Stomach smooth muscle (tissue), 2 donors: ENCODE data around the gene MTHFD1L.

ENCODE experiments used
- H3K27ac ChIP-seq: one replicate; pipeline ENCODE4 v1.7.0; 2013; ENCODE audit warnings: mild to moderate bottlenecking, low read length, inconsistent platforms
- H3K27me3 ChIP-seq, 2 donors: one replicate each; pipeline ENCODE4 v1.7.0; 2013; ENCODE audit warnings: low read length in 2 of 2; ENCODE audit not compliant: insufficient read depth in 2 of 2, control insufficient read depth in 1 of 2
- H3K36me3 ChIP-seq, 2 donors: one replicate each; pipeline ENCODE4 v1.7.0; 2013; ENCODE audit warnings: low read length in 2 of 2; ENCODE audit not compliant: control insufficient read depth in 2 of 2, insufficient read depth in 2 of 2
- H3K4me1 ChIP-seq: one replicate; pipeline ENCODE4 v1.7.0; 2013; ENCODE audit warnings: low read length; ENCODE audit not compliant: control insufficient read depth, insufficient read depth
- H3K4me3 ChIP-seq, 2 donors: one replicate each; pipeline ENCODE4 v1.7.0; 2013; ENCODE audit warnings: low read length in 2 of 2
- H3K9ac ChIP-seq, 2 donors: one replicate each; pipeline ENCODE4 v1.7.0; 2013; ENCODE audit warnings: low read length in 2 of 2, mild to moderate bottlenecking in 1 of 2
- H3K9me3 ChIP-seq, 2 donors: one replicate each; pipeline ENCODE4 v1.7.0; 2013; ENCODE audit warnings: low read length in 2 of 2; ENCODE audit not compliant: control insufficient read depth in 2 of 2
- donor health status: healthy.
- donor health status: Pancreatic carcinoma.

Gene MTHFD1L

DNA sequence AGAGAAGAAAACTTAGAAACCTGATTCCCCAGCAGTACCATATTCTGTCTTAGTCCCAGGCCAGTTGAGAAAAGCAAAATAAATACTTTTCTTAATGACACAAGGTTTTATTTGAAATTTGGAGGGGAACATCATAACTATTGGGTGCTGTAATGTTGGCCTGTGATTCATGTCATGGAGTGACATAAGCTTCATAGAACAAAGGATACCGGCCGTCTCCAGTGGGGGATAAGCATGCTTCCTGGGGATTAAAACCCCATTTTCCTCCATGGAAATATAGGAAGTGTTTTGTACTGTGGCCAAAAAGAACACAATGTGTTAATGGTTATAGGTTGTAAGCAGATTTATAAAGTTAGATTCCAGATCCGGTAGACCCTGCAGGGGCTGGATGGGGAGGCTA, 18.0 kb downstream of the MTHFD1L start:
- Histone ChIP-seq H3K4me3 (no peak overlapping the region), H3K27ac (no peak overlapping the region), H3K4me1 (no peaks in the 10 kb centered on the region), H3K27me3 (no peaks in the 10 kb centered on the region), H3K9ac (no peak overlapping the region), H3K9me3 (no peaks in the 10 kb centered on the region), H3K36me3 (peaks cover 2 to 3% of the 10 kb centered on the region in 2 donors)

DNA sequence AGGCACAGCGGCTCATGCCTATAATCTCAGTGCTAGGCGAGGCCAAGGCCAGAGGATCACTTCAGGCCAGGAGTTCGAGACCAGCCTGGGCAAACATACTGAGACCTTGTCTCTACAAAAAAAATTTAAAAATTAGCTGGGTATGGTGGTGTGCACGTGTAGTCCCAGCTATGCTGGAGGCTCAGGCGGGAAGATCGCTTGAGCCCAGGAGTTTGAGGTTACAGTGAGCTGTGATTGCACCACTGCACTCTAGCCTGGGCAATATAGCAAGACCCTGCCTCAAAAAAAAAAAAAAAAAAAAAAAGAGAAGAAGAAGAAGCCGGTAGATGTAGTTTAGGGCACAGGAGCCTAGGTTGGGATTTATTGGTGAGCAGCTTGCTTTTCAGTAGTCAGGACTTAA, 20.7 kb downstream of the MTHFD1L start:
- H3K27me3 ChIP-seq: no peaks in the 10 kb centered on the region
- no peak overlapping the region for H3K9ac ChIP-seq
- H3K27ac ChIP-seq: no peak overlapping the region
- H3K36me3 ChIP-seq: peaks cover 3 to 5% of the 10 kb centered on the region in 2 donors
- no peaks in the 10 kb centered on the region for H3K9me3 ChIP-seq
- no peaks in the 10 kb centered on the region for H3K4me1 ChIP-seq
- H3K4me3 ChIP-seq: no peak overlapping the region

DNA sequence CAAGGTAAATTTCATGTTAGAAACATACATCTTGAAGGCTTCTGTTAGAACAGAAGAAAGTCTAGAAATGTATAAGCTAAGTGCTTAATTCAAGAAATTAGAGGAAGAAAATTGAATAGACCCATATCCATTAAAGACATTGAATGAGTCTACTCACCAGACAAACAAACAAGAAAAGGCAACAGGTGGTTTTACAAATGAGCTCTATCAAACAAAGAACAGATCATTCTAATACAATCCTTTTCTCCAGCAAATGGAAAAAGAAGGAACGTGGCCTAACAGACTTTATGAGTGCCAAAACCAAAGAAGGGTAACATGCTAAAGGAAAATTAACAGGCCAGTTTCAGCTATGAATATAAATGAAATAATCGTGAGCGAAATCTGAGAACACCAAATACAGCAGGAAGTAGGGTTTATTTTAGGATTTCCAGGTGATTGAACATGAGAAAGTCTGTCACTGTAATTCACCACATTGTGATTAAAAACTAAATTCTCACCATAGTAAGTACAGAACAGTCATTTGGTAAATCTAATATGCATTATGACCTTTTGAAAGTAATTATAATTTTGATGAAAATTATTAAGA, 22.6 kb downstream of the MTHFD1L start:
- H3K9ac ChIP-seq: no peak overlapping the region
- H3K27ac ChIP-seq: no peak overlapping the region
- no peaks in the 10 kb centered on the region for H3K27me3 ChIP-seq
- peaks cover 3 to 5% of the 10 kb centered on the region in 2 donors for H3K36me3 ChIP-seq
- H3K9me3 ChIP-seq: no peaks in the 10 kb centered on the region
- H3K4me1 ChIP-seq: no peaks in the 10 kb centered on the region
- H3K4me3 ChIP-seq: no peak overlapping the region

DNA sequence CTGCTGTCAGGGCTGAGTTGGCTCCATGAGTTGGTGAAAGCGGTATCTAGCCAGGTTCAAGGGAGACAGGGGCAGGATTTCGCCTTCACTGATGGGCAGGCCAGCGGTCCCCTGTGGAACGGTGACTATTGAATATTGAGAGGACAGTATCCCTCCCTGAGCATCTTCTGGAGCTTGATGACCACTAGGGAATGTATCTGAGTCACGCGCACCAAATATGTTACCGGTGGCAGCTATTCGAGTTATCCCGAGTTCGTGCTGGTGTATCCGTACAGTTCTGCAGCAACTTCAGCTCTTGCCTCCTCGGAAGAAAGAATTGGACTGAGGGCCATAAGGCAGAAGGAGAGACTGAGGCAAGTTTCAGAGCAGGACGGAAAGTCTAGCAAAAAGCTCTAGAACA, 24.8 kb downstream of the MTHFD1L start:
- no peaks in the 10 kb centered on the region for H3K27me3 ChIP-seq
- no peaks in the 10 kb centered on the region for H3K9me3 ChIP-seq
- no peak overlapping the region for H3K9ac ChIP-seq
- H3K27ac ChIP-seq: no peak overlapping the region
- H3K4me3 ChIP-seq: no peak overlapping the region
- H3K36me3 ChIP-seq: peaks cover 3% of the 10 kb centered on the region in 2 donors
- no peaks in the 10 kb centered on the region for H3K4me1 ChIP-seq

DNA sequence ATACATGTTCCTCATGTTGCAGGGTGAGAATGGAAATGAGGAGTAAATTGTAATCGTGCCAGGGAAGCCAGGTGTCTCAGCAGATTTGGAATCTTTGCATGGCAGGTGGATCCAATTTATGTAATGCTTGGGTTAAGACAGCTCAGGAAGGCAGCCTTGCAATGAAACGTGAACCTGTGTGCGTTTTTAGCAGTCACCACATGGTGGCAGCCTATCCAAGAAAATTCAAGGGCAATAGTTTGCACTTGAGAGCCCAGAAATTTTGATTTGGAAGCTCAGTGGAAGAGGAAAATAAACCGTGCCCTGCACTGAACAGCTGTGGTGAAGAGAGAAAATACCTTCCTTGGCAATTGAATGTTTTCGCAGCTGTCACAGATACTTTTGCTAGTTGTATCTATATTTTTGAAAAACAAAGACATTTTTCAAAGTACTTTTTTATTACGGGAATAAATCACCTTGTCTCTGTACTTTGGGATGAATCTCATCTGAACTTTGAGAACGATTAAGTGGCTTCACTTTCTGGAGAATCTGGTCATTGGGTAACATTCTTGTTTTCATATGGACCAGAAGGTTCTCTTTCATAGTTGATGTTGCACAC, 26.5 kb downstream of the MTHFD1L start:
- H3K4me1 ChIP-seq: no peaks in the 10 kb centered on the region
- H3K9me3 ChIP-seq: no peaks in the 10 kb centered on the region
- no peak overlapping the region for H3K9ac ChIP-seq
- no peaks in the 10 kb centered on the region for H3K27me3 ChIP-seq
- peaks cover 3% of the 10 kb centered on the region in 2 donors for H3K36me3 ChIP-seq
- no peak overlapping the region for H3K4me3 ChIP-seq
- no peak overlapping the region for H3K27ac ChIP-seq

DNA sequence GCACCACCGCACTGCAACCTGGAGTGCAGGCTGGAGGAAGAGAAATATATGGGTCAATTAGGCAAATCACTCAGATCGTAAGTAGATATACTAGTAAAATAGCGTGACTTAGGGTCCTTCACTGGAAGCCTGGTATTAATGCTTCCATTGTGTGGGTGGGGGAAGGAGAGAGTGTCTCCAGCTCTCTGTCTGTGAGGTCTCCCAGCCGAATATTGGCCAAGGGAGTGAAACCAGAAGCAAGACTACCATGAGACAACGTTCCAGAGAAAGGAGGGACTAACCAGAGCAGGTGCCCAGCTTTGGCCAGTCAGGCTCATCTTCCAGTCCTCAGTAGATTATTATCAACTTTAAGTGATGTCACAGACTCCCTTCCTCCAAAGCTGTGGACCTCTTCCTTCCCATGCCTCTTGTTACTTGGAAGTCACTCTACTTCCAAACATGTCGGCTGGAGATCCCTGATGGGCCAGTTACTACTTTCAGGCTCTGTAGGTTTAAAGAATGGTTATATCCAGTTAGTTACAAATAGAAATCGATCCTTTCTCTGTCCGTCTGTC, 28.8 kb downstream of the MTHFD1L start:
- Histone ChIP-seq H3K9me3 (no peaks in the 10 kb centered on the region), H3K4me3 (no peak overlapping the region), H3K27ac (no peak overlapping the region), H3K9ac (no peak overlapping the region), H3K36me3 (peaks cover 0 to 3% of the 10 kb centered on the region in 2 donors), H3K4me1 (no peaks in the 10 kb centered on the region), H3K27me3 (no peaks in the 10 kb centered on the region)

DNA sequence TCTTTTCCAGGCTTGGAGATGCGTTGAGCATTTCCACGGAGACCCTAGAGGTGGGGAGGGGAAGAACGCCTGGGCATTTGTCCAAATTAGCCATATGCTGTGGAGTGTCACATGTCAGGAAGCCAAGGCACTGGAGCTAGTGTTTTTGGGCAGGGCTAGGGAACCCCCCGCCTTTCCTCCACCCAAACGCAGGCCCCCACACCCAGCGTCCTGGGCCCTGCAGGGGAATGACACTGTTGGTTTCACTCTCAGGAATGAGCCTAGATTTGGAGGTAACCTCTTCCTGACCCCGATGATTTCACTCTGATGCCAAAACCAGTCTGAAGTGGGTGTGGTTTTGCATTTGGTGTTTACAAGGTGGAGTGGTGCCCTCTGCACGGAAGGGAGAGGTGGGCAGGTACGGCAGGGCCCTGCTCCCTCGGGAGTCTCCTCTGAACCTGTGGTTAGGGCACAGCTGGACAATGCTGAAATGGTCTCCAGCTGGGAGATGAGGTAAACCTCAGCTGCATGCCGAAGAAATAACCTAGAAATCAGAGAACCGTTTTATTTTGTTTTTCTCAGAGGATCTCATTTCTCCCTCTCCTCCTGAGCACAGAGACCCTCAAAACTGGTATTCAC, 29.5 kb downstream of the MTHFD1L start:
- H3K4me3 ChIP-seq: peak overlapping the region in 1 of 2 donors; percentile 44
- no peak overlapping the region for H3K9ac ChIP-seq
- H3K9me3 ChIP-seq: no peaks in the 10 kb centered on the region
- no peaks in the 10 kb centered on the region for H3K36me3 ChIP-seq
- no peaks in the 10 kb centered on the region for H3K27me3 ChIP-seq
- H3K27ac ChIP-seq: no peak overlapping the region
- H3K4me1 ChIP-seq: no peaks in the 10 kb centered on the region

DNA sequence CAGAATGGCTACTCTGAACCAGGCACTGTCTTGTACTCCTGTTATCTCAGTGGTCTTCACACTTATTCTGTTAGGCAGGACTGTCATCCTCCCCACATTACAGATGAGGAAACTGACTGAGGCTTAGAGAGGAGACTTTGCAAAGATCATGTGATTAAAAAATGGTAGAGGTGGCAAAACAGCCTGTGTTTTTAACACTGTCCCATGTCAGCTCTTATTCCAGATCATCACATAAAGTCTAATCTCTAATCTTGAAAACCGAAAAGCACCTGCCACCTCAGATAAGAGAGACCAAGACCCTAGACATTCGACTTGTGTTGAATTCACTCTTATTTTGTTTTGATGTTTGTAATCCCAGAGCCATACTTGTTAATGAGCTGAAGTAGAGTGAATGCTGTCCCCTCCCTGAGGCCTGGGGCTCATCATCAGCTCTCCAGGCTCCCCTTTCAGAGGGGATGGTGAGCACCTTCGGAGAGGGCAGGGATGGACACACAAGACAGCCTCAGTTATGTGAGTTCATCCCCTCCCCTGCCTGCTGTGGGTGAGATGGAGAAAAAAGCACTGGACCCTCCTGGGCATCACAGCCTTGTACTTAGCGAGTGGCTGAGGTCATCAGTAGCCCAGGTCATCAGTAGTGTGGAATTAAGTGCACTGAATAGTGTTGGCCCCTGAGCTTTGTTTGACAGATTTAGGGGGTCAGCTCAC, 30.6 kb downstream of the MTHFD1L start:
- Histone ChIP-seq H3K9ac (no peak overlapping the region), H3K9me3 (no peaks in the 10 kb centered on the region), H3K27ac (no peak overlapping the region), H3K36me3 (no peaks in the 10 kb centered on the region), H3K27me3 (no peaks in the 10 kb centered on the region), H3K4me3 (no peak overlapping the region), H3K4me1 (no peaks in the 10 kb centered on the region)

DNA sequence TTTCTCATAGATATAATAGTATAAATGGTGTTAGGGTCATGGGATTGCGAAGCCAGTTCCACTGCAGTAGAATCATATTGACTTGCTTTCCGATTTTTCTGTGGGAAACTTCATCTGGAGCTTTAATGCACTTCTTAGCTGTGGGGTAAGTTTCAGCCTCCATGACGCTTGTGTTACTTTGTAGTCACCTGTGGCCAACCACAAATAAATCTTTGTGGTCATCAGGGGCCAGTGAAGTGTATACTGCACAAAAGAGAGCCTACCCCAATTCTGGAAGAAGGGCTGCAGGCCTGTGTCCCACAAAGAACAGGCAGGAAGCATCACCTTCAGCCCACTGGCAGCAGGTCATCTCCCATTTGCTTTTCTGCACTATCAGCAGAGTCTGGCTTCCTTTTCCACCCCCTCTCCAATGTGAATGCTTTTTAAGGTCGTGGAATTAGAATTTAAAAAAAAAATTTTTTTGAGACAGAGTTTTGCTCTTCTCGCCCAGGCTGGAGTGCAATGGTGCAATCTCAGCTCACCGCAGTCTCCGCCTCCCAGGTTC, 32.0 kb downstream of the MTHFD1L start:
- H3K9ac ChIP-seq: no peak overlapping the region
- H3K4me1 ChIP-seq: no peaks in the 10 kb centered on the region
- H3K27ac ChIP-seq: no peak overlapping the region
- no peaks in the 10 kb centered on the region for H3K36me3 ChIP-seq
- H3K27me3 ChIP-seq: no peaks in the 10 kb centered on the region
- no peaks in the 10 kb centered on the region for H3K9me3 ChIP-seq
- no peak overlapping the region for H3K4me3 ChIP-seq

DNA sequence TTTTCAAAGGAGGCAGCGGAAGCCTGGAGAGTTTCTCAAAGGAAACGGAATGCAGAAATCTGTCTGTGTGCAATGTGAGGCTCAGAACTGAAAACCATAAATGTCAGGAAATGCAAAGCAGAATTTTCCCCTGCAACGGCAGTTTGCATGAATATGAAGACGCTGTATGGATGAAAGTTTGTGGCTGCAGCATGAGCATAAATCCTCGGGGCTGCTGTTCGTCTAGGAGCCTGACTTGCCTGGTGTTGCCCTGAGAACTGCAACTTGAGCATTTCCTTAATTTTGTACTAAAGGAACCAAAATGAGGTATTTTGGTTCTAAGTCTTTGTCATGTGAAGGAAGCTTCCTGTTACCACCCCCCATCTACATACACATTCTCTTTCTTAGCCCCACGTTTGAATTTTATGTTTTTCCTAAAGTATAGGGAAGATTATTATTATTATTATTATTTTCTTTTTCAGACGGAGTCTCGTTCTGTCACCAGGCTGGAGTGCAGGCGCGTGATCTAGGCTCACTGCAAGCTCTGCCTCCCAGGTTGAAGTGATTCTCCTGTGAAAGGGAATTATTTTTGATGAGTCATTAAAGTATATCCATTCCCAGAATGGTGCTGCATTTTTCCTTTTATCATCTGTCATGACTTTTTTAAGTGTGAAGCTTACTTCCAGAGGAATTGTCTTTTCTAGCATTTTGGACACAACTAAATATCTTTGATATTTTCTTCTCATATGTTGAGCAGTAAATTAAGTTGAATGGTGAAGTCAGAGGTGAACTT, 33.1 kb downstream of the MTHFD1L start:
- Histone ChIP-seq H3K4me3 (no peak overlapping the region), H3K4me1 (no peaks in the 10 kb centered on the region), H3K9me3 (no peaks in the 10 kb centered on the region), H3K9ac (no peak overlapping the region), H3K27me3 (no peaks in the 10 kb centered on the region), H3K27ac (no peak overlapping the region), H3K36me3 (no peaks in the 10 kb centered on the region)
